Measurements from ENCODE around the gene STK11. TPM values are rescaled to one million over a fixed set of nuclear protein-coding genes. Genes with fewer than 3 reads are reported as not detected.

The STK11 gene
- total RNA-seq, 4 donors from 2014 or later, result 52.5 to 91.2 (median 68.7) TPM

DNA sequence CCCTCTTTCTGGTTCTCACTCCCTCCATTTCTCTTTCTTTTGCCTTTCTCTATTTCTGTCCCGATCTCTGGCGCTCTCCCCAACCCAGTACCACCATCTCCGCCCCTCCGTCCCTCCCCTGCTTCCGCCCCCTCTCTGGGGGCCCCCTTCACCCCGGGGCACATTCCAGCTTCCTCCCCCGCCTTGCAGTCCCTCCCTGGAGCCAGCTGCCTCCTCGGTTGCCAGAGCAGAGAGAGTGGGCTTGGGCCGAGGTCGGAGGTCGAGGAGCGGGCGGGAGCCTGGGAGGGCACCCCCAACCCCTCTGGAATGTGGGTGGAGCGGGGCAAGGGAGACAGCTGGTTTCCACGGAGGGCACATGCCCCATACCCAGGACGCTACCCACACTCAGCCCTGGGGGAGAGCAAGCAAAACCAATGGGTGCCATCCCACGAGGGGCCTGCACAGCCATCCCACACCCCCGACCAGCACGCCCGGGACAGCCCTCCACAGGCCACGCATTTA is 57.1 kb downstream of the STK11 start:
- no peak for TF ChIP-seq EP300 (IDR thresholded peaks at IDR 0.05)
- TF ChIP-seq POLR2A (IDR thresholded peaks at IDR 0.05), result no peak
- TF ChIP-seq, protein P1, sequence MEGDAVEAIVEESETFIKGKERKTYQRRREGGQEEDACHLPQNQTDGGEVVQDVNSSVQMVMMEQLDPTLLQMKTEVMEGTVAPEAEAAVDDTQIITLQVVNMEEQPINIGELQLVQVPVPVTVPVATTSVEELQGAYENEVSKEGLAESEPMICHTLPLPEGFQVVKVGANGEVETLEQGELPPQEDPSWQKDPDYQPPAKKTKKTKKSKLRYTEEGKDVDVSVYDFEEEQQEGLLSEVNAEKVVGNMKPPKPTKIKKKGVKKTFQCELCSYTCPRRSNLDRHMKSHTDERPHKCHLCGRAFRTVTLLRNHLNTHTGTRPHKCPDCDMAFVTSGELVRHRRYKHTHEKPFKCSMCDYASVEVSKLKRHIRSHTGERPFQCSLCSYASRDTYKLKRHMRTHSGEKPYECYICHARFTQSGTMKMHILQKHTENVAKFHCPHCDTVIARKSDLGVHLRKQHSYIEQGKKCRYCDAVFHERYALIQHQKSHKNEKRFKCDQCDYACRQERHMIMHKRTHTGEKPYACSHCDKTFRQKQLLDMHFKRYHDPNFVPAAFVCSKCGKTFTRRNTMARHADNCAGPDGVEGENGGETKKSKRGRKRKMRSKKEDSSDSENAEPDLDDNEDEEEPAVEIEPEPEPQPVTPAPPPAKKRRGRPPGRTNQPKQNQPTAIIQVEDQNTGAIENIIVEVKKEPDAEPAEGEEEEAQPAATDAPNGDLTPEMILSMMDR (IDR thresholded peaks at IDR 0.05), result no peak
- Histone ChIP-seq H3K9me3 (no peaks in the 10 kb centered on the region), H3K27me3 (no peaks in the 10 kb centered on the region), H3K36me3 (peaks cover 0 to 7% (median 2%) of the 10 kb centered on the region in 3 donors), H3K27ac (peak overlapping the region; percentile 76 to 99 (median 95)), H3K4me3 (peak overlapping the region in 1 of 4 donors; percentile 69), H3K4me1 (peaks cover 3 to 96% (median 79%) of the 10 kb centered on the region in 4 donors)
- WGBS, 2 donors, result 22 to 34% methylated on average over 18 to 19 of the region's 21 CpGs
- no peak for DNase-seq (ENCODE audit: low spot score in 2 of 2)

DNA sequence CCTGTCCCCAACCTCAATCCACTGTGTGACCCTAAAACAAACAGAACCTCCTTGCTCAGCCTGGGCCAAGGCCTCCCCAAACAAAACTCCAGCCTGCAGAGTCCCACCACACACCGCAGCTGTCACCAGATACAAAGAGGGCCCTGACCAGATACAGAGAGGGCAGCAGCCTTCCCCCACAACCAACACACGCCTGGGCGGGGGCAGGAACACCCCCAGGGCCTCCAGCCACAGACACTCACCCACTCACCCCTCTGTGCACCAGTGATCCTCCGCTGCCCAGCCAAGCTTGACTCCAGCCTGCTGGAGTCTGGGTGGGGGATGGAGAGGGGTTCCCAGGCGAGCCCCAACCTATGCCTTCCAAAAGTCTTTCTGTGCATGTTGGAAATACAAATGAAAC is 57.6 kb downstream of the STK11 start:
- Histone ChIP-seq H3K27ac (peak overlapping the region; percentile 76 to 99 (median 95)), H3K36me3 (peaks cover 0 to 2% (median 0%) of the 10 kb centered on the region in 3 donors), H3K9me3 (no peaks in the 10 kb centered on the region), H3K27me3 (no peaks in the 10 kb centered on the region), H3K4me1 (peaks cover 3 to 96% (median 79%) of the 10 kb centered on the region in 4 donors), H3K4me3 (no peak overlapping the region)
- WGBS, 2 donors, result 43 to 53% methylated on average over 5 of the region's 5 CpGs
- no peak for DNase-seq (ENCODE audit: low spot score in 2 of 2)
- TF ChIP-seq EP300 (IDR thresholded peaks at IDR 0.05), result no peak
- TF ChIP-seq, protein P1 (IDR thresholded peaks at IDR 0.05), result no peak
- TF ChIP-seq POLR2A (IDR thresholded peaks at IDR 0.05), result no peak

GRCh38 chr19:1264801-1265614 is 59.4 kb downstream of the STK11 start:
- DNase-seq (ENCODE audit: low spot score in 2 of 2), result no peak
- TF ChIP-seq, protein P1 (IDR thresholded peaks at IDR 0.05), result no peak
- TF ChIP-seq POLR2A (IDR thresholded peaks at IDR 0.05) (no peak), EP300 (IDR thresholded peaks at IDR 0.05) (peak in 1 of 2 donors; percentile 65)
- Histone ChIP-seq H3K9me3 (no peaks in the 10 kb centered on the region), H3K27ac (peak overlapping the region; percentile 71 to 99 (median 95)), H3K27me3 (no peaks in the 10 kb centered on the region), H3K4me3 (no peak overlapping the region), H3K36me3 (no peaks in the 10 kb centered on the region), H3K4me1 (peaks cover 3 to 86% (median 70%) of the 10 kb centered on the region in 4 donors)
- 61 to 64% methylated on average over 25 to 26 of the region's 26 CpGs for WGBS, 2 donors

GRCh38 chr19:1265615-1266128 is 60.1 kb downstream of the STK11 start:
- WGBS, 2 donors, result 6 to 12% methylated on average over 12 to 15 of the region's 28 CpGs
- H3K9me3 ChIP-seq, result no peaks in the 10 kb centered on the region
- no peaks in the 10 kb centered on the region for H3K27me3 ChIP-seq
- peak overlapping the region; percentile 24 to 60 (median 40) for H3K4me3 ChIP-seq
- peaks cover 8 to 86% (median 70%) of the 10 kb centered on the region in 4 donors for H3K4me1 ChIP-seq
- no peak for DNase-seq (ENCODE audit: low spot score in 2 of 2)
- peak overlapping the region; percentile 71 to 99 (median 95) for H3K27ac ChIP-seq
- TF ChIP-seq EP300 (IDR thresholded peaks at IDR 0.05) (no peak), POLR2A (IDR thresholded peaks at IDR 0.05) (no peak)
- TF ChIP-seq, protein P1 (IDR thresholded peaks at IDR 0.05), result no peak
- peaks cover 0 to under 1% (median 0%) of the 10 kb centered on the region in 3 donors for H3K36me3 ChIP-seq
